ENCODE measurements around the gene UBXN10. TPM values are rescaled to one million over a fixed set of nuclear protein-coding genes. Genes with fewer than 3 reads are reported as not detected.
A peak's percentile ranks its signal among the peaks of the same experiment; 100 is the strongest.

The UBXN10 gene
- total and polyA plus RNA-seq, 5 donors: 3.2 to 6.3 (median 5.1) TPM

- ATAC-seq (no peak), DNase-seq (no peak)
- Histone ChIP-seq H3K9me3 (ENCODE audit: control insufficient read depth, low read length) (no peaks in the 10 kb centered on the region), H3K27ac (ENCODE audit: low read length) (peak overlapping the region; percentile 9), H3K4me3 (ENCODE audit: low read length) (no peak overlapping the region), H3K4me1 (ENCODE audit: control insufficient read depth, insufficient read depth, low read length) (peaks cover 2% of the 10 kb centered on the region), H3K27me3 (ENCODE audit: control insufficient read depth, insufficient read depth) (no peaks in the 10 kb centered on the region)
- 47% methylated on average over 7 of the region's 7 CpGs for WGBS
- intact Hi-C loops (cut with DNase I): loop anchor here (2.0 to 10.0 kb wide), 7 partner anchors 48 to 236 kb away; partner anchors contain the start of genes PLA2G2A (in 4 of the 4) and PLA2G2E (in 1 of the 4)
Observed at GRCh38 chr1:20152599-20152930, 33.3 kb upstream of the UBXN10 start.

GRCh38 chr1:20153000-20153418 is 32.9 kb upstream of the UBXN10 start:
- WGBS: 43% methylated on average over 6 of the region's 6 CpGs
- DNase-seq: peak; percentile 55 to 83 (median 80)
- intact Hi-C loops (cut with DNase I): loop anchor here (2.0 to 10.0 kb wide), 7 partner anchors 48 to 236 kb away; partner anchors contain the start of genes PLA2G2A (in 4 of the 4) and PLA2G2E (in 1 of the 4)
- Histone ChIP-seq H3K4me1 (ENCODE audit: control insufficient read depth, insufficient read depth, low read length) (peaks cover 2% of the 10 kb centered on the region), H3K27me3 (ENCODE audit: control insufficient read depth, insufficient read depth) (no peaks in the 10 kb centered on the region), H3K4me3 (ENCODE audit: low read length) (no peak overlapping the region), H3K9me3 (ENCODE audit: control insufficient read depth, low read length) (no peaks in the 10 kb centered on the region), H3K27ac (ENCODE audit: low read length) (peak overlapping the region; percentile 9)
- ATAC-seq: peak; percentile 54 to 60

- intact Hi-C loops (cut with DNase I): loop anchor here (5.0 to 10.0 kb wide), 6 partner anchors 50 to 237 kb away; partner anchors contain the start of genes PLA2G2A (in 4 of the 4) and PLA2G2E (in 1 of the 4)
- no peak overlapping the region for H3K4me3 ChIP-seq (ENCODE audit: low read length)
Observed at GRCh38 chr1:20154301-20154831, 31.5 kb upstream of the UBXN10 start.

GRCh38 chr1:20158358-20159070 is 27.4 kb upstream of the UBXN10 start:
- no peak for DNase-seq
- WGBS: 86% methylated on average over 7 of the region's 7 CpGs
- ATAC-seq: no peak
- no peaks in the 10 kb centered on the region for H3K4me1 ChIP-seq (ENCODE audit: control insufficient read depth, insufficient read depth, low read length)
- H3K27ac ChIP-seq (ENCODE audit: low read length): no peak overlapping the region
- peaks cover 5% of the 10 kb centered on the region for H3K9me3 ChIP-seq (ENCODE audit: control insufficient read depth, low read length)
- H3K4me3 ChIP-seq (ENCODE audit: low read length): no peak overlapping the region
- H3K27me3 ChIP-seq (ENCODE audit: control insufficient read depth, insufficient read depth): no peaks in the 10 kb centered on the region
- intact Hi-C loops (cut with DNase I): loop anchor here in 2 of 4 donors (10.0 kb wide), 2 partner anchors 54 to 184 kb away; partner anchors contain the start of gene PLA2G2A (in 2 of the 2)

More at GRCh38 chr1:20154301-20154831, 31.5 kb upstream of the UBXN10 start:
- Histone ChIP-seq H3K9me3 (ENCODE audit: control insufficient read depth, low read length) (peaks cover 2% of the 10 kb centered on the region), H3K4me1 (ENCODE audit: control insufficient read depth, insufficient read depth, low read length) (peaks cover 2% of the 10 kb centered on the region), H3K27ac (ENCODE audit: low read length) (no peak overlapping the region), H3K27me3 (ENCODE audit: control insufficient read depth, insufficient read depth) (no peaks in the 10 kb centered on the region)
- peak in 1 of 3 donors; percentile 47 for DNase-seq
- WGBS: 74% methylated on average over 18 of the region's 18 CpGs
- ATAC-seq: no peak

- WGBS: 70% methylated on average over 1 of the region's 1 CpG
- Histone ChIP-seq H3K4me3 (ENCODE audit: low read length) (no peak overlapping the region), H3K27ac (ENCODE audit: low read length) (no peak overlapping the region), H3K27me3 (ENCODE audit: control insufficient read depth, insufficient read depth) (no peaks in the 10 kb centered on the region), H3K9me3 (ENCODE audit: control insufficient read depth, low read length) (peaks cover 5% of the 10 kb centered on the region), H3K4me1 (ENCODE audit: control insufficient read depth, insufficient read depth, low read length) (peaks cover 2% of the 10 kb centered on the region)
- ATAC-seq (no peak), DNase-seq (no peak)
- intact Hi-C loops (cut with DNase I): no loop called here
Observed at GRCh38 chr1:20160034-20160433, 25.9 kb upstream of the UBXN10 start.

GRCh38 chr1:20164694-20165202 is 21.1 kb upstream of the UBXN10 start:
- Histone ChIP-seq H3K27ac (ENCODE audit: low read length) (no peak overlapping the region), H3K4me3 (ENCODE audit: low read length) (no peak overlapping the region), H3K4me1 (ENCODE audit: control insufficient read depth, insufficient read depth, low read length) (peaks cover 2% of the 10 kb centered on the region), H3K9me3 (ENCODE audit: control insufficient read depth, low read length) (peaks cover 4% of the 10 kb centered on the region), H3K27me3 (ENCODE audit: control insufficient read depth, insufficient read depth) (no peaks in the 10 kb centered on the region)
- intact Hi-C loops (cut with DNase I): no loop called here
- DNase-seq (peak in 2 of 3 donors; percentile 66 to 80), ATAC-seq (peak; percentile 69 to 70)
- 18% methylated on average over 15 of the region's 15 CpGs for WGBS

GRCh38 chr1:20165522-20165951 is 20.4 kb upstream of the UBXN10 start:
- no peak overlapping the region for H3K4me3 ChIP-seq (ENCODE audit: low read length)
- H3K9me3 ChIP-seq (ENCODE audit: control insufficient read depth, low read length): peaks cover 4% of the 10 kb centered on the region
- intact Hi-C loops (cut with DNase I): no loop called here
- DNase-seq (peak in 1 of 3 donors; percentile 39), ATAC-seq (peak in 1 of 2 donors; percentile 9)
- peaks cover 2% of the 10 kb centered on the region for H3K4me1 ChIP-seq (ENCODE audit: control insufficient read depth, insufficient read depth, low read length)
- 86% methylated on average over 16 of the region's 16 CpGs for WGBS
- H3K27ac ChIP-seq (ENCODE audit: low read length): no peak overlapping the region
- H3K27me3 ChIP-seq (ENCODE audit: control insufficient read depth, insufficient read depth): no peaks in the 10 kb centered on the region

GRCh38 chr1:20166051-20166450 is 19.8 kb upstream of the UBXN10 start:
- Histone ChIP-seq H3K4me3 (ENCODE audit: low read length) (no peak overlapping the region), H3K27ac (ENCODE audit: low read length) (no peak overlapping the region), H3K27me3 (ENCODE audit: control insufficient read depth, insufficient read depth) (no peaks in the 10 kb centered on the region), H3K4me1 (ENCODE audit: control insufficient read depth, insufficient read depth, low read length) (peaks cover 2% of the 10 kb centered on the region), H3K9me3 (ENCODE audit: control insufficient read depth, low read length) (peaks cover 2% of the 10 kb centered on the region)
- DNase-seq (peak in 1 of 3 donors; percentile 54), ATAC-seq (peak; percentile 6 to 36)
- WGBS: 38% methylated on average over 17 of the region's 17 CpGs
- intact Hi-C loops (cut with DNase I): no loop called here

- 92% methylated on average over 8 of the region's 8 CpGs for WGBS
- no peak overlapping the region for H3K4me3 ChIP-seq (ENCODE audit: low read length)
- H3K27ac ChIP-seq (ENCODE audit: low read length): no peak overlapping the region
- ATAC-seq: no peak
- no peak for DNase-seq
- H3K9me3 ChIP-seq (ENCODE audit: control insufficient read depth, low read length): no peaks in the 10 kb centered on the region
- intact Hi-C loops (cut with DNase I): no loop called here
- H3K4me1 ChIP-seq (ENCODE audit: control insufficient read depth, insufficient read depth, low read length): peaks cover 2% of the 10 kb centered on the region
- no peaks in the 10 kb centered on the region for H3K27me3 ChIP-seq (ENCODE audit: control insufficient read depth, insufficient read depth)
Observed at GRCh38 chr1:20167126-20167525, 18.8 kb upstream of the UBXN10 start.

- intact Hi-C loops (cut with DNase I): no loop called here
- no peak overlapping the region for H3K27ac ChIP-seq (ENCODE audit: low read length)
- 79% methylated on average over 9 of the region's 9 CpGs for WGBS
- H3K4me1 ChIP-seq (ENCODE audit: control insufficient read depth, insufficient read depth, low read length): peaks cover 2% of the 10 kb centered on the region
- H3K27me3 ChIP-seq (ENCODE audit: control insufficient read depth, insufficient read depth): no peaks in the 10 kb centered on the region
- no peak overlapping the region for H3K4me3 ChIP-seq (ENCODE audit: low read length)
- DNase-seq (no peak), ATAC-seq (no peak)
- no peaks in the 10 kb centered on the region for H3K9me3 ChIP-seq (ENCODE audit: control insufficient read depth, low read length)
Observed at GRCh38 chr1:20168564-20169491, 17.1 kb upstream of the UBXN10 start.
